ENCODE results near the gene IL6.

The IL6 gene

DNA sequence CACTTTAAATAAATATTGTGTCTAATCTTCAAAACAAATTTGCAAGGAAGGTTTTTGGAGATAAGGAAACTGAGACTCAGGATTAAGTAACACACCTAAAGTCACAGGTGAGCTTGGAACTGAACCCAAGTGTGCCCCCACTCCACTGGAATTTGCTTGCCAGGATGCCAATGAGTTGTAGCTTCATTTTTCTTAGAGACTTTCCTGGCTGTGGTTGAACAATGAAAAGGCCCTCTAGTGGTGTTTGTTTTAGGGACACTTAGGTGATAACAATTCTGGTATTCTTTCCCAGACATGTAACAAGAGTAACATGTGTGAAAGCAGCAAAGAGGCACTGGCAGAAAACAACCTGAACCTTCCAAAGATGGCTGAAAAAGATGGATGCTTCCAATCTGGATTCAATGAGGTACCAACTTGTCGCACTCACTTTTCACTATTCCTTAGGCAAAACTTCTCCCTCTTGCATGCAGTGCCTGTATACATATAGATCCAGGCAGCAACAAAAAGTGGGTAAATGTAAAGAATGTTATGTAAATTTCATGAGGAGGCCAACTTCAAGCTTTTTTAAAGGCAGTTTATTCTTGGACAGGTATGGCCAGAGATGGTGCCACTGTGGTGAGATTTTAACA, 1.5 kb downstream of the IL6 start:
- Histone ChIP-seq H3K79me2 (ENCODE audit: low read length) (no peaks in the 10 kb centered on the region), H3K9me2 (replicated peaks; ENCODE audit: insufficient read depth, low read length) (no peaks in the 10 kb centered on the region), H3K9me3 (replicated peaks; ENCODE audit: insufficient read depth, low read length) (no peaks in the 10 kb centered on the region), H3K27ac (ENCODE audit: low read length) (no peak overlapping the region), H3K9ac (ENCODE audit: low read length) (no peak overlapping the region), H2AFZ (ENCODE audit: low read length) (no peak overlapping the region), H3K4me2 (ENCODE audit: low read depth, low read length) (no peak overlapping the region), H3K36me3 (replicated peaks; ENCODE audit: insufficient read depth, low read length) (no peaks in the 10 kb centered on the region), H3K4me1 (ENCODE audit: low read length) (peaks cover 25% of the 10 kb centered on the region), H3K27me3 (replicated peaks; ENCODE audit: insufficient read depth, low read length) (no peaks in the 10 kb centered on the region), H3K4me3 (ENCODE audit: low read length) (no peak overlapping the region), H3F3A (ENCODE audit: insufficient read depth, low read length) (0 out of 2 replicates have a peak, but pooled peaks cover under 1% of the 10 kb centered on the region), H4K20me1 (ENCODE audit: insufficient read depth, low read length) (no peaks in the 10 kb centered on the region)
- peak; percentile 68 for TF ChIP-seq CTCF (IDR thresholded peaks at IDR 0.05; ENCODE audit: low read length)
- TF ChIP-seq EZH2phosphoT487 (IDR thresholded peaks at IDR 0.05; ENCODE audit: low read length): no peak
- DNase-seq: peak; percentile 68

- H3K4me2 ChIP-seq (ENCODE audit: low read depth, low read length): no peak overlapping the region
Observed at GRCh38 chr7:22729180-22729825, 2.3 kb downstream of the IL6 start.

GRCh38 chr7:22730066-22730710, 3.2 kb downstream of the IL6 start:
- Histone ChIP-seq H3K9me3 (replicated peaks; ENCODE audit: insufficient read depth, low read length) (no peaks in the 10 kb centered on the region), H3K4me1 (ENCODE audit: low read length) (peaks cover 22% of the 10 kb centered on the region; the same call in 1 of the 2 replicates), H3K27me3 (replicated peaks; ENCODE audit: insufficient read depth, low read length) (no peaks in the 10 kb centered on the region), H3F3A (ENCODE audit: insufficient read depth, low read length) (0 out of 2 replicates have a peak, but pooled peaks cover 4% of the 10 kb centered on the region), H2AFZ (ENCODE audit: low read length) (no peak overlapping the region), H3K9me2 (replicated peaks; ENCODE audit: insufficient read depth, low read length) (no peaks in the 10 kb centered on the region), H3K79me2 (ENCODE audit: low read length) (no peaks in the 10 kb centered on the region), H3K27ac (ENCODE audit: low read length) (no peak overlapping the region), H3K36me3 (replicated peaks; ENCODE audit: insufficient read depth, low read length) (no peaks in the 10 kb centered on the region), H4K20me1 (ENCODE audit: insufficient read depth, low read length) (no peaks in the 10 kb centered on the region), H3K9ac (ENCODE audit: low read length) (no peak overlapping the region), H3K4me2 (ENCODE audit: low read depth, low read length) (no peak overlapping the region), H3K4me3 (ENCODE audit: low read length) (no peak overlapping the region)
- no peak for DNase-seq
- TF ChIP-seq EZH2phosphoT487 (IDR thresholded peaks at IDR 0.05; ENCODE audit: low read length) (no peak), CTCF (IDR thresholded peaks at IDR 0.05; ENCODE audit: low read length) (no peak), EZH2 (optimal IDR thresholded peaks at IDR 0.05; ENCODE audit: low read depth, low read length) (no peak)

More at GRCh38 chr7:22729180-22729825, 2.3 kb downstream of the IL6 start:
- no peaks in the 10 kb centered on the region for H3K79me2 ChIP-seq (ENCODE audit: low read length)
- H3F3A ChIP-seq (ENCODE audit: insufficient read depth, low read length): 0 out of 2 replicates have a peak, but pooled peaks cover 4% of the 10 kb centered on the region
- H3K36me3 ChIP-seq (replicated peaks; ENCODE audit: insufficient read depth, low read length): no peaks in the 10 kb centered on the region
- DNase-seq: no peak
- no peak overlapping the region for H3K9ac ChIP-seq (ENCODE audit: low read length)
- no peak overlapping the region for H3K4me3 ChIP-seq (ENCODE audit: low read length)
- H4K20me1 ChIP-seq (ENCODE audit: insufficient read depth, low read length): no peaks in the 10 kb centered on the region
- no peaks in the 10 kb centered on the region for H3K9me2 ChIP-seq (replicated peaks; ENCODE audit: insufficient read depth, low read length)
- H3K27ac ChIP-seq (ENCODE audit: low read length): no peak overlapping the region
- H3K9me3 ChIP-seq (replicated peaks; ENCODE audit: insufficient read depth, low read length): no peaks in the 10 kb centered on the region
- TF ChIP-seq EZH2phosphoT487 (IDR thresholded peaks at IDR 0.05; ENCODE audit: low read length): no peak
- TF ChIP-seq CTCF (IDR thresholded peaks at IDR 0.05; ENCODE audit: low read length): no peak
- no peak for TF ChIP-seq EZH2 (optimal IDR thresholded peaks at IDR 0.05; ENCODE audit: low read depth, low read length)
- H3K27me3 ChIP-seq (replicated peaks; ENCODE audit: insufficient read depth, low read length): no peaks in the 10 kb centered on the region
- H2AFZ ChIP-seq (ENCODE audit: low read length): no peak overlapping the region
- H3K4me1 ChIP-seq (ENCODE audit: low read length): peaks cover 22% of the 10 kb centered on the region; the same call in 1 of the 2 replicates

Data from MM.1S (cell line).